AG09319 (cell line): ENCODE results near the gene C1orf232.

ENCODE experiments used
- DNase-seq: peaks from one replicate; pipeline ENCODE4 v3.0.0-alpha.2; 2010; ENCODE audit warnings: low read depth; ENCODE audit errors: extremely low read depth
- CTCF ChIP-seq: IDR thresholded peaks from 2 replicates; pipeline ENCODE4 v1.5.1; 2011; ENCODE audit warnings: low read depth, mild to moderate bottlenecking, inconsistent platforms, low read length, moderate library complexity

C1orf232 gene

GRCh38 chr1:26168410-26169197 lies at the start of gene C1orf232:
Gene C1orf232, minus strand, starts transcription at chr1:26168963. Its CDS starts 464 bp downstream, at chr1:26168499.
- no peak for TF ChIP-seq CTCF
- DNase-seq = no peak

- DNase-seq = no peak
- no peak for TF ChIP-seq CTCF
Observed at GRCh38 chr1:26215246-26215645, 46.5 kb upstream of the C1orf232 start.

DNA sequence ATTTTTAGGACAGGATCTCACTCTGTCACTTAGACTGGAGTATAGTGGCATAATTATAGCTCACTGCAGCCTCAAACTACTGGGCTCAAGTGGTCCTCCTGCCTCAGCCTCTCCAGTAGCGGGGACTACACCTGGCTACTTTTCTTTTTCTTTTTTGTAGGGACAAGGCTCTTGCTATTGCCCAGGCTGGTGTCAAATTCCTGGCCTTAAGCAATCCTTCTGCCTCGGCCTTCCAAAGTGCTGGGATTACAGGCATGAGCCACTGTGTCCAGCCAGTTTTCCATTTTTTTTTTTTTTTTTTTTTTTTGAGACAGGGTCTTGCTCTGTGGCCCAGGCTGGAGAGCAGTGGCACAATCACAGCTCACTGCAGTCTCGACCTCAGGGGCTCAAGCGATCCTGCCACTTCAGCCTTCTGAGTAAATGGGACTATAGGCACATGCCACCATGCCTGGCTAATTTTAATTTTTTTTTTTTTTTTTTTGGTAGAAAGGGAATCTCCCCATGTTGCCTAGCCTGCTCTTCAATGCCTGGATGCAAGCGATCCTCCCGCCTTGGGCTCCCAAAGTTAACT lies 44.7 kb upstream of the C1orf232 start:
- DNase-seq = no peak
- no peak for TF ChIP-seq CTCF

DNA sequence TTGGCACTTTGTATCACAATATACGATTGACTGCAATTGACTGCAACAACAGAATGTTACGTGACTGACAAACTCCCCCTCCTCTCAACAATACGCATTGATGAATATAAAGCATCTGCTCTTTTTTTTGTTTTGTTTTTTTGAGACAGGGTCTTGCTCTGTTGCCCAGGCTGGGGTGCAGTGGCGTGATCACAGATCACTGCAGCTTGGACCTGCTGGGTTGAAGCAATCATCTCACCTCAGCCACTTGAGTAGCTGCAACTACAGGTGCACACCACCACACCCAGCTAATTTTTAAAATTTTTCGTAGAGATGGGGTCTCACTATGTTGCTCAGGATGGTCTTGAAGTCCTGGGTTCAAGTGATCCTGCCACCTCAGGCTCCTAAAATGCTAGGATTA lies 44.0 kb upstream of the C1orf232 start:
- no peak for DNase-seq
- no peak for TF ChIP-seq CTCF

DNA sequence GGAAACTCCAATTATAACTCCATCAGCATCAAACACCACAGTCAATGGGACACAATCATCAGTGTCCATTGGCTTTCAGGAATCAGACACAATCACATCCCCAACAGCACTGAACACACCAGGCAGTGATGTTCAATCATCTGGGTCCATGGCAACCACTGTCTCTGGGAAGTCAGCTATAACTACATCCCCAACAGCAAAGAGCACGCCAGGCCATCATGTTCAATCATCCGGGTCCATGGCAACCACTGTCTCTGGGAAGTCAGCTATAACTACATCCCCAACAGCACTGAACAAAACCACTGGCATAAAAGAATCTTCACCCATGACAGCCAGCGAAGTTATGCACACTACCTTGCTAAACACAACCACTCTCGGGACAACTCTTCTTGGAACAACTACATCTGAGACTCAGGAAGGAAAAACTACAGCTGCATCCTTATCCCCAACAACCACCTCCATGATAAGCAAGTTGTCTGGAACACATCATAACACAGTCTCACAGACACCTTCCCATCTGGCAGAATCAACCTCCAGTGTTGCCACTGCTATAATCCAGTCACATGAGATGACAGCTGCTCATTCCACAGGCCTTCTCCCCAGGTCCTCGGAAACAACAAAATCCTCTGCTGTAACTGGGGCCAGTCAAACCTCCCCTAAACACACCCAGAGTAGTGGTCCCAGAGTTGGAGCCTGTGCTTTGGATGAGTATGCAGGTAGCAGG lies 41.5 kb upstream of the C1orf232 start:
- no peak for TF ChIP-seq CTCF
- no peak for DNase-seq

- TF ChIP-seq CTCF = no peak
- no peak for DNase-seq
Observed at GRCh38 chr1:26203642-26204318, 35.0 kb upstream of the C1orf232 start.

- TF ChIP-seq CTCF = no peak
- DNase-seq = no peak
Observed at GRCh38 chr1:26200413-26200812, 31.6 kb upstream of the C1orf232 start.
